Heart right ventricle (tissue), 16 donors: ENCODE results near the gene SREBF2. TPM values are rescaled to one million over a fixed set of nuclear protein-coding genes. Genes with fewer than 3 reads are reported as not detected.

Source experiments
- ATAC-seq, 8 donors: fragments of 200-7000 bp; cut with Tn5 transposase; one replicate each; pipeline ENCODE4 v1.9.1; 2020; ENCODE audit warnings: mild to moderate bottlenecking in 8 of 8, moderate library complexity in 8 of 8, moderate number of reproducible peaks in 1 of 8
- DNase-seq, 2 donors: peaks; one replicate each; pipeline ENCODE4 v3.0.0-alpha.2; 2020
- H3K27ac ChIP-seq, 10 donors: fragments of 200-600 bp; sonication (generic) in 2 of 10; one replicate each; pipeline versions ENCODE4 v1.5.0 to v1.8.0; 2020 to 2022; ENCODE audit warnings: mild to moderate bottlenecking in 3 of 10
- H3K27me3 ChIP-seq, 7 donors: fragments of 200-600 bp; one replicate each; pipeline ENCODE4 v1.8.0; 2021 to 2022; ENCODE audit warnings: mild to moderate bottlenecking in 2 of 7
- H3K36me3 ChIP-seq, 9 donors: fragments of 200-600 bp; sonication (generic) in 1 of 9; one replicate each; pipeline versions ENCODE4 v1.5.0 to v1.8.0; 2020 to 2022; ENCODE audit warnings: mild to moderate bottlenecking in 2 of 9
- H3K4me1 ChIP-seq, 9 donors: fragments of 200-600 bp; sonication (generic) in 1 of 9; one replicate each; pipeline versions ENCODE4 v1.5.0 to v1.8.0; 2020 to 2022; ENCODE audit warnings: mild to moderate bottlenecking in 4 of 9
- H3K4me3 ChIP-seq, 10 donors: fragments of 200-600 bp; sonication (generic) in 2 of 10; one replicate each; pipeline versions ENCODE4 v1.5.0 to v1.8.0; 2020 to 2022; ENCODE audit warnings: mild to moderate bottlenecking in 7 of 10, moderate library complexity in 2 of 10
- H3K9me3 ChIP-seq, 11 donors: fragments of 200-600 bp in 10 of 11; sonication (generic) in 2 of 11; one replicate each; pipeline versions ENCODE4 v1.5.0 to v1.8.0; 2013 to 2022; ENCODE audit warnings: mild to moderate bottlenecking in 2 of 11, control low read depth in 1 of 11, moderate library complexity in 1 of 11
- CTCF ChIP-seq, 9 donors: fragments of 200-600 bp; sonication (generic) in 2 of 9; IDR thresholded peaks; one replicate each; pipeline versions ENCODE4 v1.5.0 to v1.8.0; 2021 to 2022; ENCODE audit warnings: antibody characterized with exemption in 9 of 9, mild to moderate bottlenecking in 5 of 9, moderate library complexity in 1 of 9
- WGBS, 2 donors: extraction: QIAGEN DNeasy Blood & Tissue Kit; methylation state at CpG; one replicate each; pipeline ENCODE4 v1.1.7; 2013; ENCODE audit warnings: inconsistent platforms in 1 of 2; 5-methylcytosine and 5-hydroxymethylcytosine counted together
- intact Hi-C, 10 donors: fragments of 100-400 bp; cut with DNase I; formaldehyde crosslinking; loops; one replicate each; pipeline versions ENCODE4 v1.11.1 to v1.14.2; 2022
- polyA plus RNA-seq, 2 donors: library from polyadenylated mRNA; stranded (reverse); fragments of 200-250 nt; gene quantifications; one replicate each; pipeline ENCODE4 v1.2.3, GENCODE V29; 2013
- total RNA-seq, 10 donors: library from RNA; stranded (reverse); fragmentation: NEBNext Ultra II Directional in 3 of 10; extraction: Animal tissue kit (Norgen Biotek cat#: 25700) in 3 of 10; gene quantifications; one replicate each; pipeline versions ENCODE4 v1.2.1 to v1.2.4, GENCODE V29; 2021 to 2023
- donor health status: Arrhythmogenic right ventricular cardiomyopathy.
- donor health status: ischemic (EF 13 %, LVEDD 7.1; RV severe dilation, severe dysfunction).
- donor health status: healthy with polysubstance abuse.
- donor health status: DM: no; HTN: yes; CAD: no.
- donor health status: DM: no; HTN: no; CAD: no.
- donor health status: ischemic (EF 25% LVEDD 6.9; RV normal size, moderate dysfunction).
- donor health status: ischemic (EF 25% LVEDD 5.7; RV mildly dilated, moderate dysfunction).
- donor health status: healthy.
- donor health status: DM: yes; HTN: yes; CAD: no.
- donor health status: Ischemic cardiomyopathy.
- donor health status: ischemic (EF 35%, LVEDD 5.7; RV mildly dilated, moderate dysfunction).
- donor health status: nonischemic (EF 11% LVEDD 7.7; RV severe dilation, severe dysfunction).
- donor health status: DM: yes; HTN: yes; CAD: no.
- donor health status: PGD.
- donor health status: ischemic (EF 29% LVEDD 5.4; RV normal size, mild dysfunction).
- donor health status: nonischemic (EF 23%, LVEDD 6.1; RV moderate dilation, normal function).

The SREBF2 gene
- total and polyA plus RNA-seq, 12 donors: 37.5 to 94.3 (median 71.3) TPM

DNA sequence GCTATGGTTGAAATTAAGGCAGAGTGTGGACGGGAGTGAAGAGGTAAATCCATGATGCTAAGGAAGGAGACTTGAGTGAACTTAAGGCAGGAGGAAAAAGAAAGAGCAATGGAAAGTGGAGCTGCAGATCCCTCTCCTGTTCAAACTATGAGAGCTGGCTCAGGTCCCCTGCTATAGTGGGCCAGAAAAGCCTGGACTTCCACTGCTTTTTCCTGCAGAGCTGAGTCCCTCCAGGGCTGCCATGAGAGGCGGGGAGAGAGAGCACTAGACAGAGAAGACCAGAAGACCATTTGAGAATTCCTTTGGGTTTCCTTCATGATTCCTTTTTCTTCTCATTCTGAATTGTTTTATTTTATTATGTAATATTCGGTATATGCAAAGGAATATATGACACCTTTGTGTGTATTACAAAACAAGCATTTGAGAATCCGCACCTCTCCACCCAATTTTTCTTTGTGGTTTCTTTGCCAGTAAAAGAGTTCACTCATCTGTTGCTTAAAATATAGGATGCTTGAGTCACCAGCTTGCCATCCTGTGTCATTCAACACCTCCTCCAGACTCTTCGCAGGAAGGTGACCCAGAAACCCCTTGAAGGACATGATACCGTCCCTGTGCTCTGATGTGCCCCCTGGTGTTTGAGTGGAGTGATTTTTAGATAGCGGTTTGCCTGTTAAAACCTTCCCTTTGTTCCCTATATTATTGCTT, 24.4 kb downstream of the SREBF2 start:
- DNase-seq (peak in 1 of 2 donors; percentile 45), ATAC-seq (peak; percentile 58 to 82 (median 62))
- H3K4me3 ChIP-seq: no peak overlapping the region
- H3K9me3 ChIP-seq: no peaks in the 10 kb centered on the region
- peak; percentile 20 to 72 (median 56) for TF ChIP-seq CTCF (IDR thresholded peaks at IDR 0.05)
- H3K36me3 ChIP-seq: no peaks in the 10 kb centered on the region
- WGBS, 2 donors: 51 to 55% methylated on average over 7 of the region's 7 CpGs
- H3K27me3 ChIP-seq: no peaks in the 10 kb centered on the region
- peak overlapping the region in 3 of 10 donors; percentile 28 to 70 (median 36) for H3K27ac ChIP-seq
- peaks cover 0 to 50% (median 19%) of the 10 kb centered on the region in 9 donors for H3K4me1 ChIP-seq
- intact Hi-C loops: loop anchor here in 3 of 10 donors (5.0 to 10.0 kb wide), 3 partner anchors 35 to 113 kb away; no protein-coding TSS in a partner anchor

GRCh38 chr22:41857860-41858199, 24.9 kb downstream of the SREBF2 start:
- H3K27ac ChIP-seq: peak overlapping the region in 1 of 10 donors; percentile 13

DNA sequence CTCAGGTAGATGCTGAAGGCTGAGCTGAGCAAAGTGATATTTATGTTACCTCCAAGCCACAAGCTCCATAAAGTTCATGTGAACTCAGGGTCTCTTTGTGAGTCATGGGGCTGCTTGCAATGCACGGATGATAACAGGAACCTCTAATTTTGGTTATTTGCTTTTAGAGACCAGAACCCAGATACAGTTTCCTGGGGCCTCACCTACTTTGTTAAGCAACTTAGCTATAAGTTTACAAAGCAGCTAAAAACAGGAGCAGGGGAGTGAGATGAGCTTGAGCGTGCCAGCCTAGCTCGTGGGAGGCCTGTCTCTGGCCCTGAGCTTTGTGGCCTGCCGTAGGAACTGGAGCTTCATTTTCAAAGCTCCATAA, 29.2 kb downstream of the SREBF2 start:
- no peak for DNase-seq
- intact Hi-C loops: no loop called here
- WGBS, 2 donors: 47 to 58% methylated on average over 4 of the region's 4 CpGs
- H3K27me3 ChIP-seq: no peaks in the 10 kb centered on the region
- TF ChIP-seq CTCF (IDR thresholded peaks at IDR 0.05): no peak
- peak overlapping the region in 6 of 10 donors; percentile 30 to 78 (median 58) for H3K27ac ChIP-seq
- H3K9me3 ChIP-seq: no peaks in the 10 kb centered on the region
- peaks cover 0 to 10% (median 6%) of the 10 kb centered on the region in 9 donors for H3K36me3 ChIP-seq
- no peak overlapping the region for H3K4me3 ChIP-seq
- peak in 4 of 8 donors; percentile 8 to 35 (median 19) for ATAC-seq
- H3K4me1 ChIP-seq: peaks cover 6 to 53% (median 28%) of the 10 kb centered on the region in 9 donors

More at GRCh38 chr22:41857860-41858199, 24.9 kb downstream of the SREBF2 start:
- H3K4me1 ChIP-seq: peaks cover 5 to 54% (median 25%) of the 10 kb centered on the region in 9 donors
- no peaks in the 10 kb centered on the region for H3K36me3 ChIP-seq
- no peaks in the 10 kb centered on the region for H3K9me3 ChIP-seq
- intact Hi-C loops: loop anchor here in 3 of 10 donors (5.0 to 10.0 kb wide), 3 partner anchors 34 to 113 kb away; no protein-coding TSS in a partner anchor
- DNase-seq (no peak), ATAC-seq (no peak)
- H3K27me3 ChIP-seq: no peaks in the 10 kb centered on the region
- TF ChIP-seq CTCF (IDR thresholded peaks at IDR 0.05): peak in 1 of 9 donors; percentile 0
- H3K4me3 ChIP-seq: no peak overlapping the region

DNA sequence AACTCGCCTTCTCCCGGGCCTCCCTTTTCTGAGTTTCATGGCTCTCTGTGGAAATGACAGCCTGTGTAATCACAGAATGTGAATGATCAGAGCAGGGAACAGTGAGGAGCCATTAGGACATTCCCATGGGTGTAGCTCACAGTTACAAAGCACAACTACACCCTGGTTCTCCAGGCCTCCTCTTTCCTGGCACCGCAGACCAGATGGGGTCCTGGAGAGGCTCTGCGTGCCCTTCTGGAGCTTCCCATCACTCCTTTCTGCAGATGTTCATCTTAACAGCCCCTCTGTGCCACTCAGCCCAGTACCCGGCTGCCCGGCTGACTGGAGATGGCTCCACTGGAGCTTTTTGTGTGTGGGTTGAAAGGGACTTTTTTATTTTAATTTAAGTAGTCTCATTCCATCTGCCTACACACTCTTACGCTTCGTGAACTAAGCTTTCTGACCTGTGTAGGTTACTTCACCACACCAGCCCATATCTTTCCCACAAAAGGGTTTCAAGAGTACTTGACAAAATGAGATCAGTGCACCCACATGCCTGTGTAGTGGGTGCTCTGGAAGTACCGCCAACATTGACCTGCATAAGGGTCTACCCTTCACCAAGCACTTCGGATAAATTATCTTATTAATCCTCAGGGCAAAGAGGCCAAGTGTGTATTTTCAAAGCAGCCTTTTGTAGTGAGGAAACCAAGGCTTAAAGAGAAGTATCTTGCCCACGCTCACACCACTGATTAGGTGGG, 29.8 kb downstream of the SREBF2 start:
- intact Hi-C loops: no loop called here
- Histone ChIP-seq H3K36me3 (peaks cover 0 to 16% (median 11%) of the 10 kb centered on the region in 9 donors), H3K4me1 (peaks cover 4 to 47% (median 23%) of the 10 kb centered on the region in 9 donors), H3K9me3 (no peaks in the 10 kb centered on the region), H3K27me3 (no peaks in the 10 kb centered on the region), H3K4me3 (no peak overlapping the region), H3K27ac (peak overlapping the region in 6 of 10 donors; percentile 30 to 78 (median 58))
- DNase-seq: no peak
- 60 to 66% methylated on average over 11 of the region's 11 CpGs for WGBS, 2 donors
- ATAC-seq: peak in 5 of 8 donors; percentile 21 to 57 (median 48)
- no peak for TF ChIP-seq CTCF (IDR thresholded peaks at IDR 0.05)
